ENCODE results near the gene RASGRP4.
"Not testable (repeated sequence)": the region's sequence is repeated elsewhere in the genome, so short reads cannot be mapped to it uniquely, and the experiment has no call there.

RASGRP4 gene

DNA sequence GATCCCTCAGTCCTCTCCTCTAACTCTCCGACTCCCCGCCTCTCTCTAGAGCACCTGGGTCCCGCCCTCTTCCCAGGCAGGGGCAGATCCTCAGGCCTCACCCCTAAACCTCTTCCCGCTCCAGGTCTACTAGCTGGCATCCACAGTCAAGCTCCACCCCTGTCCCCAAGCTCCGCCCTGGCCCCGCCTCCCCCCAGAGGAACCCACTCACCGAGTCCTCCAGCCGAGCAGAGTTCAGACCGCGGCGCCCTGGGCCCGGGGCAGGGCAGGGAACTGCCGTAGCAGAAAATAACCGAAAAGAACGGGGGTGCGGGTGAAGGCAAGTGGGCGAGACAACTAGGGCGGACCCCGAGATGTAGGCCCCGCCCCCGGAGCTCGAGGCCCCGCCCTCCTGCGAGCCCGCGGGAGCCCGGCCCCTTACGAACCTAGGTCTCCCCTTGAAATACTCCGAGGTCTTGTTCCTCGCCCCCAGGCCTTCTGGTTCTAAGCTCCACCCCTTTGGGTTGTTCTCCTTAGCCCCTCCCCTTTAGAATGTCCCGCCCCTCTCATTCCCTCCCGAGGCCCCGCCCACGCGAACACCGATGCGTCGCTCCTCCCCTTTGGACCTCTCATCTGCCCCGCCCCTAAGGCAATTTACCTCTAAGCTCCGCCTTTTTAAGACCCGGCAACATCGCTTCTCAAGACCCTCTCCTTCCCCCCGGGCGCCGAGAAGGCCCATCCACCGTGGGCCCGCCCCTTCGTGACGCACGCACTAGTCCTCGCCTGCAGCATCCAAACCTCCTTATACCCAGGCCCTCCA is 38.3 kb downstream of the RASGRP4 start, which contains the start of gene GGN:
Gene GGN, minus strand, starts transcription at position 485 of the 799 bp plus-strand sequence. CDS start 773 bp downstream, outside the sequence.
- peak; percentile 94 for DNase-seq

- DNase-seq, result no peak
Observed at GRCh38 chr19:38386971-38387549, 39.0 kb downstream of the RASGRP4 start.

DNA sequence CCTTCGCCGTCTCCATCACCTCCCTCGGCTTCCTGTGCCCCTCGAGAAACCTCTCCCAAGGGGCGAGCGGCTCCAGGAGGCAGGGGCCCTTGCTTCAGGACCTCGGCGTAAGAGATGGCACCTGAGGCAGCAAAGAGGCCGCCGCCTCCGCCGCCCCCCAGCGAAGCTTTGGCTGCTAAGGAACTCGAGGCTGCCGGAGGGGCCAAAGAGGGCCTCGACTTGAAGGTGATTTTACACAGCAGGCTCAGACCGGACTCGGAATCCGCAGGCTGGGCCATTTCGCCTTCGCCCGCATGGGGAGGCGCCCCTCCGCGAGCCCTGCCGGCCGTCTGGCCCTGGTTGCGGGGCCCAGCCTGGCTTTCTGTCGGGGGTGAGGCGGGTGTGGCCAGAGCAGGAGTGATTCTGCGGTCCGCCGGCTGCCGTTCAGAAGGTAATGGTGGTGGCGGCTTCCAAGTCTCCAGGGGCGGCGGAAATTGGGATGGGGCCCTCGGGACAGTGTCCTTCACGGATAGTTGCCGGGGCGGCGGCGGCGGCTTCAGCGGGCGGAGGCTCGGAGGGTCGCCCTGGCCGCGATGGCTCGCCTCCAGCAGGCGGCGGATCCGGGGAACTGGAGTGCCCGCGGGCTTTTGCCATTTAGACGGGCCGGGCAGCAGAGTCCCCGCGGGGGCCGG is 39.6 kb downstream of the RASGRP4 start:
- DNase-seq, result no peak

GRCh38 chr19:38385804-38386257 is 40.2 kb downstream of the RASGRP4 start:
- no peak for DNase-seq

DNA sequence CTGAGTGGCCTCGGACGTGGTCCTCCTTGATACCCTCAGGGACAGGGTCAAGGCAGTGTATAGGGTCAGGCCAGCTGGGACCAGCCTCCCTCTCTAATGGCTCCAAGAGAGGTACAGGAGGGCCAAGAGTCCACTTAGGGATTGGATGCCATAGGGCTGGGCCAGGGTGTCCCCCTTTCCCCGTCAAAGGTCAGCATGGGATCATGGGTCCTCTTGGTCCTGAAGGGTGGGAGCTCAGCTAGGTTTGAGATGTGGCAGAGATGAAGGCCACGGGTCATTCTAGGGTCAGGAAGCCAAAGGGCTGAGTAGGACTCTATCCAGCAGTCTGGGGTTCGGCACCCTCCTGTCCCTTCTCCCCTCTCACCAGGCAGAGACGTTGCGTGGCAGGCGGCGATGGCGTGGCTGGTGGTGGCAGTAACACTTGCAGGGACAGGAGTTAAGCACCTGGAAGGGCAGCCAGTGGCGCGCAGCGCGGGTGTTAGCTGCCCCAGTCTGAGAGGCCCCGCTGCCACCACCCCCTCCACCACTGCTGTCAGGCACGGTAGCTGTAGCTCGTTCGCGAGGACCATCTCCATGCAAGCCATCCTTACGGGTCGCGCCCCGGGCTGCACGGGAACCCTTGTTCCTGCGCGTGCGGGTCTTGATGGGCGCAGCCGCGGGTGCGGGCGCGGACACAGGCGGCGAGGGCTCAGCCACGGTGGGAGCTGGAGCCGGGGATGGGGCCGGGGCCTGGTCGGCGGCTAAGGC is 40.8 kb downstream of the RASGRP4 start:
- DNase-seq, result no peak

GRCh38 chr19:38384209-38385027 is 41.6 kb downstream of the RASGRP4 start:
- no peak for DNase-seq

DNA sequence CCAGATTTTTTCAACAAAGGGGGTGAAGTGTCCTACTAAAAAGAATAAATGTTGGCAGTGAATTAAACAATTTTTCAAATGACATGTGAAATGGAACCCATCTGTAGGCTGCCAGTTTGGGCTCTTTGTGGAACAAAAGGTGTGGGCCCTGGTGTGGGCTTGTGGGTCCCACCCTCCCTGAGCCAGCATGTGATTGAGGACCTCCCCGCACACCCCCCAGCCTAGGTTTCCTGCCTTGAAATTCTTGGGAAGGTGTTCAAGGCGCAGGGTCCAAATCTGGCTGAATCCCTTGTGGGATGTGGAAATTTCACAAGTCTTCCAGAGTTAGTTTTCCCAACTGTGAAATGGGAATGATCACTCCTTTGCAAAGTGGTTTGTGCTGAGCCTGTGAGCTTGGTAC is 42.3 kb downstream of the RASGRP4 start:
- no peak for DNase-seq

DNA sequence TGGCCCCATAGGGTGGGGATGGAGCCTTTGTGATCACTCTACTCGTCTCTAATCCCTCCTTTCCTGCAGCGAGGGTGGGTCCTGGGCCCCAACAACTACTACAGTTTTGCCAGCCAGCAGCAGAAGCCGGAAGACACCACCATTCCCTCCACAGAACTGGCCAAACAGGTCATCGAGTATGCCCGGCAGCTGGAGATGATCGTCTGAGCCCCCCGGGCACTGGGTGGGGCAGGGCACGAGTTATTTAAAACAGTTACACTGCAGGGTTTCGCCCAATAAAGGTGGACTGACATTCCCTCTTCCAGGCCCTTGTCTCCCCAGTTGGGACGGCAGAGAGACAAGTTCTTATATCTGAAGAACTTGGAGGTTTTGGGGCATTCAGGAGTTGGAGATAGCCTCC is 42.8 kb downstream of the RASGRP4 start:
- DNase-seq, result no peak

GRCh38 chr19:38381138-38381537 is 44.9 kb downstream of the RASGRP4 start:
- DNase-seq, result no peak

DNA sequence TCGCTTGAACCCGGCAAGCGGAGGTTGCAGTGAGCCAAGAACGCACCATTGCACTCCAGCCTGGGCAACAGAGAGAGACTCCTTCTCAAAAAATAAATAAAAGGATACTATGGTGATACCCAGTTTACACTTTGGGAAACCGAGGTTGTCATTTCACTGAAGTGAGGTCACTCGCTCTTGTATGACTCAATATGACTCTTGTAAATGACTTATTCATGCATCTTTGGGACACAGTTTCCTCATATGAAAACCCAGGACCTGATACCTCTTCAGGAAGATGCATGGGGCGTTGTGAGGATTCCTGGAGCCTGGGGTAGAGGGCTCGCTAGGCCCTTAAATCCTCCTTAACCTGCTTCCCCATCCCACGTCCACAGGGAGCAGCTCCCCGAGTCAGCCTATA is 47.2 kb downstream of the RASGRP4 start:
- DNase-seq, result no peak

DNA sequence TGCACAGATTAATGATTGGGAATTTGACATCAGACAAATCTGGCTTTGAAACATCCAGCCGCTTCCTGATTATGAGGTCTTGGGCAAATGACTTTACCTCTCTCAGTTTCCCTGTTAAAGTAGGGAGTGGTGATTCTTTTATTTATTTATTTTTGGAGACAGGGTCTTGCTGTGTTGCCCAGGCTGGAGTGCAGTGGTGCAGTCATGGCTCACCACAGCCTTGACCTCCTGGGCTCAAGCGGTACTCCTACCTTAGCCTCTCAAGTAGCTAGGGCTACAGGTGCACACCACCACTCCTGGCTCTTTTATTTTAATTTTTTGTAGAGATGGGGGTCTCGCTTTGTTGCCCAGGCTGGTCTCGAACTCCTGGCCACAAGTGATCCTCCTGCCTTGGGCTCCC is 49.0 kb downstream of the RASGRP4 start:
- DNase-seq, result no peak

DNA sequence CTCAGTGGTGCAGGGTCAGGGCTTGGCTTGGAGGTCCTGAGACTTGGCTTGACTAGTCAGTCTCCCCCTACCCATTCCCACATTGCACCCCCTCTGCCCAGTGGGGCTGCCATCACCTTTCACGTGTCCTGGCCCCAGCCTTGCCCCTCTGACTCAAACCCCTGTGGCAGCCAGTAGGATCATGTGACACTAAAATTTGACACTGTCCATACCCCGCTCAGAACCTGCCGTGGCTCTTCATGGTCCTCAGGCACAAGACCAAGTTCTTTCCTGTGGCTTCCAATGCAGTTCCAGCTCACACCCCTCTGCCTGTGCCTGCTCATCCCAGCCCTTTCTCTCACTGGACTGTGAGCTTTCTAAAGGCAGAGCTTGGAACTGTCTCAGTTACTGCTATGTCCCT is 49.4 kb downstream of the RASGRP4 start:
- no peak for DNase-seq

DNA sequence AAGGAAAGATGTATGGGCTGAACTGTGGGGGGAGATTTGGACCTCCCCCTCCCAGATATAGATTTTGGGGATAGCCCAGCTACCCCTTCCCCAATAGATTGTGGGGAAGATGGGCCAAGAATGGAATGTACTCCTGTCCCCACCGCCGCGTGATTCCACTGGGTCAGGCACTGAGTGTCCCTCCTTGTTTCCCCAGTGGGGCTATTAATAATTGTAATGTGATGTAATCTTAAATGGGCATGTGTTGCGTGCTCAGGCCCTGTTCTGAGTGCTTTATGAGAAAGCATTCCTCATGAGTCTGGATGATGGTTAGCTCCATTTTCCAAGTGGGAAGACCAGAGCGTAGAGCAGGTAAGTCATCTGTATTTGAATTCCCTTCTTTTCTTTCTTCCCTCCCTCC is 50.3 kb downstream of the RASGRP4 start:
- no peak for DNase-seq

- DNase-seq, result no peak
Observed at GRCh38 chr19:38375098-38375493, 50.9 kb downstream of the RASGRP4 start.

DNA sequence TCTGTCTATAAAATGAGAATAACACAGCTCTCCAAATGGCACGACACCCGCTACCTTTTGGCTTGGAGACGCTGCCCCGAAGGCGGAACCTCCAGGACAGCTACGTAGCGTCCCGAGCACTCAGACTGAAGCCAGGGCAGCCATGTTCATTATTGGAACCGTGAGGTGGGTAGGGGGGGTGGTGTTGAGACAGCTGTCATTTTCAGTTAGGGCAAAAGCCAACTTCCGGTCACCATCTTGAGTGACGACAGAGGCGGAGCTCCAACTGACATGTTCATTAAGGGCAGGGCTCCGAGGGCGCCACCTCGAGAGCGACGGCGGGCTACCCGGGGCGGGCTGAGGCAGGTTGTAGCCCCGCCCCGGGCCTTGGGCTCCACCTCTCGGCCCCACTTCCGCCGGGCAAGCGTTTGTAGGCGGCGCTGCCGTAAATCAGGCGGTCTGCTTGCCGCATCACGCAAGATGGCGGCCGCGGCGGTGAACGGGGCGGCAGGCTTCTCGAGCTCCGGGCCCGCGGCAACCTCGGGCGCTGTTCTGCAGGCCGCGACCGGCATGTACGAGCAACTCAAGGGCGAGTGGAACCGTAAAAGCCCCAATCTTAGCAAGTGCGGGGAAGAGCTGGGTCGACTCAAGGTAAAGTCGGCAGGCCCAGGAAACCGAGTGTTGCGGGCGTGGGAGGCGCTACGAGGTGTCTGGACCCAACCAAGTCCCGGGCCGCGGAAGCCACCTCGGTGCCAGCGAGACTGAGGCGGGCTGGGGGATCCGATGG is 51.5 kb downstream of the RASGRP4 start, which contains the start of gene PSMD8:
Gene PSMD8, plus strand, starts transcription at position 240 of the 766 bp plus-strand sequence. Its CDS starts 31 bp downstream, at position 271.
- DNase-seq, result peak; percentile 99

DNA sequence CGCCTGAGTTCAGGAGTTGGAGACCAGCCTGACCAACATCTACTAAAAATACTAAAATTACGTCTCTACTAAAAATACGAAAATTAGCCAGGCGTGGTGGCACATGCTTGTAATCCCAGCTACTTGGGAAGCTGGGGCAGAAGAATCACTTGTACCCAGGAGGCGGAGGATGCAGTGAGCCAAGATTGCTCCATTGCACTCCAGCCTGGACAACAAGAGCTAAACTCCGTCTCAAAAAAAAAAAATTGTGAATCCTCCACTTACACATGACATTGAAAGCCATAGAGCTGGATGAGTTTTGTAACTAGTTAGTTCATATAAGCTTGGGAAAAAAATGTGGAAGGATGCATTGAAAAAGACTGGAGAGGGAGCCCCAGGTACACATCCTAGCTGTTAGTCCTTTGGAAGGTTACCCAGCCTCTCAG is 52.1 kb downstream of the RASGRP4 start:
- DNase-seq, result no peak

DNA sequence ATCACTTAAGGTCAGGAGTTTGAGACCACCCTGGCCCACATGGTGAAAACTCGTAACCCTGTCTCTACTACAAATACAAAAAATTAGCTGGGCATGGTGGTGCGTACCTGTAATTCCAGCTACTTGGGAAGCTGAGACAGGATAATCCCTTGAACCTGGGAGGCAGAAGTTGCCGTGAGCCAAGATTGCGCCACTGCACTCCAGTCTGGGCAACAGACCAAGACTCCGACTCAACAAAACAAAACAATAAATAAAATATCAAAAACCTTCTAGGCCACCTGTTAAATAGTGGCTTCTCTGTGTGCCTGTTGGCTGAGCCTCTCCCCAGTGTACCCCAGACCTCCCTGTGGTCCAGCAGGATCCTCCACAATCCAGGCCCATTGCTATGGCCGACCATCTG is 54.9 kb downstream of the RASGRP4 start:
- DNase-seq, result no peak

DNA sequence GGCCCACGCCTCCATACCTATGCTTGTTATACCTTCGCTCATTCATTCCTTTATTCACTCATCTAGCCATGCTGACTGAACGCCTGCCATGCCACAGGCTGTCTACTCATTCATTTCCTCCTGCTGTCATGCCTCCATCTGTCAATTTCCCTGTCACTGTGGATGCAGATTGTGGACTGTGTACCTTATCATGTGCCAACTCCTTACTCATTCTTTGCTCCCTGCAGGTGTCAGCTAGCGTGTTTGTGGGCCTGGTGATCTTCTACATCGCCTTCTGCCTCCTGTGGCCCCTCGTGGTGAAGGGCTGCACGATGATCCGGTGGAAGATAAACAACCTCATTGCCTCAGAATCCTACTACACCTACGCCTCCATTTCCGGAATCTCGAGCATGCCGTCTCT is 55.7 kb downstream of the RASGRP4 start:
- DNase-seq, result no peak

DNA sequence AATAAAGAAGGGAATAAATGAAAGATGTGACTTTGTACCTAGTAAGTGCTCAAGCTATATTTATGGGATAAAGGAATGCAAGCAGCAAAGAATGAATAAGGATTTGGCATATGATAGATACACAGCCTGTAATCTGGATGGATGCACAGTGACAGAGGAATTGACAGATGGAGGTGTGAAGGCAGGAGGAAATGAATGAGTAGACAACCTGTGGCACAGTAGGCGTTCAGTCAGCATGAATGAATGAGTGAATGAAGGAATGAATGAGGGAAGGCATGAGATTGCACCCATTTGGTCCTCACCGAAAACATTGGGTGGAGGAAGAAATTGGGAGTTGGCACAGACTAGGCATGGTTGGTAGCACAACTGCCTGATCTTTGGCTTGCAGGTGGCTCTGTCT is 56.4 kb downstream of the RASGRP4 start:
- DNase-seq, result no peak

DNA sequence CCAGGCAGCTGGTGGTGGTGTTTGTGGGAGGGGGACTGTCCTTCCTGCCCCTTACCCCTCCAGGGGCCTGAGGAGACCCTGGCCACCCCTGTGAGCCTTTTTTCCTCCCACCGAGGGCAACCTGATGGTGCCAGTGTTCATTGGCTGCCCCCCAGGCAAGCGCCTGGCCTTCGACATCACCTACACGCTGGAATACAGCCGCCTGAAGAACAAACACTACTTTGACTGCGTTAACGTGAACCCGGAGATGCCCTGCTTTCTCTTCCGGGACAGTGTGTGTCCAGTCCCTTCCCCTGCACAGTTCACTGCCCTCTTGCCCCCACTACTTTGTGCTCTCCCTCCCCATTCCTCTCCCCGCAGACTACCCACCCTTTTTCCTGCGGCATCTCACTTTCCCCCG is 59.0 kb downstream of the RASGRP4 start:
- no peak for DNase-seq

DNA sequence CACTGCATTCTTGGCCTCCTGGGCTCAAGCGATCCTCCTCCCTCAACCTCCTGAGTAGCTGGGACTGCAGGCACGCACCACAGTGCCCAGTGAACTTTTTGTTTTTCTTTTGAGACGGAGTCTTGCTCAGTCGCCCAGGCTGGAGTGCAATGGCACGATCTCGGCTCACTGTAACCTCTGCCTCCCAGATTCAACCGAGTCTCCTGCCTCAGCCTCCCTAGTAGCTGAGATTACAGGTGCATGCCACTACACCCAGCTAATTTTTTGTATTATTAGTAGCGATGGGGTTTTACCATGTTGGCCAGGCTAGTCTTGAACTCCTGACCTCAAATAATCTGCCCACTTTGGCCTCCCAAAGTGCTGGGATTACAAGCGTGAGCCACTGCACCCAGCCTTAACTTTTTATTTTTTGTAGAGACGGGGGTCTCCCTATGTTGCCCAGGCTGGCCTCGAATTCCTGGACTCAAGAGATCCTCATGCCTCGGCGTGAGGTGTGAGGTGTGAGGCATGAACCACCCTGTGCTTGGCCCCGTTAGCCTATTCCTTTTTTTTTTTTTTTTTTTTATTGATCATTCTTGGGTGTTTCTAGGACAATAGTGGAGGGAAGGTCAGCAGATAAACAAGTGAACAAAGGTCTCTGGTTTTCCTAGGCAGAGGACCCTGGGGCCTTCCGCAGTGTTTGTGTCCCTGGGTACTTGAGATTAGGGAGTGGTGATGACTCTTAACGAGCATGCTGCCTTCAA is 62.9 kb downstream of the RASGRP4 start:
- not testable (repeated sequence) for DNase-seq
